Aortic smooth muscle cell (primary cell): ENCODE data around the gene FCSK. TPM values are rescaled to one million over a fixed set of nuclear protein-coding genes. Genes with fewer than 3 reads are reported as not detected.

Experiments
- total RNA-seq: library from RNA; depleted of rRNA; stranded (reverse); fragments of >200 nt; gene quantifications from 2 replicates; pipeline ENCODE4 v1.2.3, GENCODE V29; 2014

Gene FCSK
- 9.0 and 9.2 TPM in 2 replicates for total RNA-seq

GRCh38 chr16:70454222-70455034 is at the start of gene FCSK:
FCSK (plus strand) TSS chr16:70454595; CDS start chr16:70463191, 8,596 bp downstream.

DNA sequence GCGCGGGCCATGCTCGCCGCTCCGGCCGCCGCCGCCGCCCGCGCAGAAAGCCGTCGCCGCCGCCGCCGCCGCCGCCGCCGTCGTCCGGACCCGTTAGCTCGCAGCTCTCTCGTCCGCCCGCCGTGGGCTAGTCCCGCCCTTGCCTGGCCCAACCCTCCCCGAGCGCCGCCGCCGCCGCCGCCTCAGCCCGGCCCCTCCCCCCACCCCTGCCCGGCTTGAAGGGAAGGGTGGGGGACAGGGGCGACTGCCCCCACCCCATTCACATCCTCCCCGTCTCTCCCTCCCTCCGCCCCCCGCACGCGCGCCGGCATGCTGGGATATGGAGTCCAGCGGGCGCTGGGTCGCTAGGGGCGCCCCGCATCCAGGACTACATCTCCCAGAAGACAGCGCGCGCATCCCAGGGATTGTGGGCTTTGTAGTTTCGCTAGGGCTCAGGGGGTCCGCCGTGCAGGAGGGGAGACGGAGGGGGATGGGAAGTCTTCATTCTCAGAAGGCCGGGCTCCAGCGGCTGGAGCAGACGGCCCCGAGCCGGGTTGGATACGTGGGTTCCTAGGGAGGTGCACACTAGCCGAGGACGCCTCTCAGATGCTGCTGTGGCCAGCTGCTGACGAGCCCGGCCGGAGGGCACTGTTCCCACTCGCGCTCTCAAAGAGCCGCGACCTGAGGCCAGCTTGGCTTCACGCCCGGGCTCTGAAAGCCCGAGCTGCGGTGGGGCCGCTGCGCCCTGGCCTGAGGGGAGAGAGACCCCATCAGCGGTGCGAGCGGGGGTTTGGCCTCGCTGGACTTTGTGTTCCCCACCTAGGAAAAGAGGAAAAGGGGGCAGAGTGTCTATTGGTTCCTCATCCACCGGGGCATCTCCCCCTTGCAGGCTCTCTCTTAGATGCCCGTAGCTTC is 15.2 kb upstream of the FCSK start, which contains the start of gene ST3GAL2:
Gene ST3GAL2 (minus strand): TSS at position 132 of the 894 bp plus-strand sequence. CDS start 40,570 bp downstream, outside the sequence.

GRCh38 chr16:70523076-70523742 is 68.8 kb downstream of the FCSK start, which contains the start of gene COG4:
COG4 (minus strand) TSS chr16:70523554; CDS start chr16:70523543, 11 bp downstream.

DNA sequence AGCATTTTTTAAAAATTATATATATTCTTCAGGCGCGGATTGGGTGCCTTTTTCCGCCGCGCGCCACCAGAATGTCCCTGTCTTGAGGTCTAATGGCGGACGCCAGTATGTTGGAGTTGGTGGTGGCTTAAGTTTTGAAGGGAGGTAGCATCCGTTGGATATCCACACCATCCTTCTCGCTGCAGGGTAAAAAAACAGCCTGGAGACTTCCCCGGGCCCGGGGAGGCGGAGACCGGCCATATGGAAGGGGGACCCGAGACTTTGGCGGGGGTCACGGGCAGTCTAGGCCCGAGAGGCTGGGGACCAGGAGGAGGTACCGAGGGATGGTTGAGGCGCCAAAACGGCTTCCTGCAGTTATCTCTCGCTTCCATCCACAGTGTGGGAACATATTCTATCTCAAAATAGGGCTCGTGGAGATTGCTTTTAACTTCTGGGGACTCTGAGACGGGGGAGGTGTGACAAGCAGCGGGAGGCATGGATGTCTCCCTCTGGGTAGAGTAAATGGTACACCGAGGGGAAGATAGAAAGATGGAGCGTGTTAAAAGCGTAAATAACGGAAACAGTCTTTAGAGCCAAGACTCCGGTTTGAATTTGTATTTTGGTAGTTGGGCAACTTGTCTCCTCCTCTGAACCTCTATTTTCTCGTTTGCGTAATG is 69.5 kb downstream of the FCSK start, which contains the start of gene SF3B3:
Gene SF3B3 (plus strand): TSS at position 74 of the 656 bp plus-strand sequence. CDS start 2,841 bp downstream, outside the sequence.

Other genes starting within 250 kb of the FCSK start
- gene EXOSC6, start 202.7 kb upstream of the FCSK start, total RNA-seq = 28.0 and 40.0 TPM in 2 replicates
- 114 and 130 TPM in 2 replicates for gene AARS1, start 165.1 kb upstream of the FCSK start, total RNA-seq
- gene DDX19B, start 155.4 kb upstream of the FCSK start, total RNA-seq = 23.3 and 29.2 TPM in 2 replicates
- gene DDX19A, start 107.7 kb upstream of the FCSK start, total RNA-seq = 43.5 and 48.7 TPM in 2 replicates
- 23.6 and 27.4 TPM in 2 replicates for gene ST3GAL2, start 15.5 kb upstream of the FCSK start, total RNA-seq
- 84.4 and 86.8 TPM in 2 replicates for gene COG4, start 69.0 kb downstream of the FCSK start, total RNA-seq
- gene SF3B3, start 69.2 kb downstream of the FCSK start, total RNA-seq = 84.0 and 103 TPM in 2 replicates
- 54.0 and 74.2 TPM in 2 replicates for gene IL34, start 192.0 kb downstream of the FCSK start, total RNA-seq
- 12.0 and 20.0 TPM in 2 replicates for gene MTSS2, start 231.5 kb downstream of the FCSK start, total RNA-seq